HG02642 (cell line): ENCODE data around the gene ENOX1.

Source experiments
- ATAC-seq: cut with Tn5 transposase; IDR thresholded peaks from one replicate; pipeline ENCODE4 v1.9.1; 2021; ENCODE audit warnings: mild to moderate bottlenecking; ENCODE audit not compliant: unreplicated experiment, poor library complexity

The ENOX1 gene

DNA sequence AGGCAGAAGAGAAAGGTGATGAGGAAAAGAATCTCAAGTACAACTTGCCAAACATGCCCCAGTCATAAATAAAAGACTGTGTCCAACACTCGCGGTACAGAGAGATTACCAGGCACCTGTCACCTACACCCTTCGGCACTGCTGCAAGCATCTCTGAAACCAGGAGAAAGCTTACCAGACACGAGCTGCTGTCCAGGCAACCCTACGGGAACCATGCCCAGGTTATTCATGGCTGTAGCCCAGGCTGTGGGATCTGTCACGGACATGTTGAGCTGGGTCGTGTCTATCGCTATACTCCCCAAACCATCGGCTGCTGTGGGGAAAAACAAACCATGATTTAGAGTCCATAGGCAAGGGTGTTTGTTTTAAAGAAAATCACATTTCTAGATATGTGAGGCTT, 375.0 kb downstream of the ENOX1 start:
- no peak for ATAC-seq

DNA sequence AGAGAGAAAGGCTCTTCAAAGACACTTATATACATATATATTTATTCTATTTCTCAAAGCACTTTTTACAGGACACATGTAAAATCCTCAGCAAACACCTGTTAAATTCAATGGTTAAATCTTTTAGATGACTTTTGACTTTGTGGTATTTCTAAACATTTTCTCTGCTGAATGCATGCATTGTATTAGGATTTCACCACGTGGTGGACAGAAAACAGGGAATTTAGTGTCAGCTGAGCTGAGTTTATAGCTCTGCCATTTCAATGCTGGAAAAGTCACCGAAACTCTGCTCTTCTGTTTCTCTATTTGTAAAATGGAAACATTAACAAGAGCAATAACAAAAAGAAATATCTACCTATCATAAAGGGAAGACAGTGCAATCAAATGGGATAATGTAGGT, 375.6 kb downstream of the ENOX1 start:
- ATAC-seq: no peak

- ATAC-seq: no peak
Observed at GRCh38 chr13:43408274-43408673, 378.5 kb downstream of the ENOX1 start.

DNA sequence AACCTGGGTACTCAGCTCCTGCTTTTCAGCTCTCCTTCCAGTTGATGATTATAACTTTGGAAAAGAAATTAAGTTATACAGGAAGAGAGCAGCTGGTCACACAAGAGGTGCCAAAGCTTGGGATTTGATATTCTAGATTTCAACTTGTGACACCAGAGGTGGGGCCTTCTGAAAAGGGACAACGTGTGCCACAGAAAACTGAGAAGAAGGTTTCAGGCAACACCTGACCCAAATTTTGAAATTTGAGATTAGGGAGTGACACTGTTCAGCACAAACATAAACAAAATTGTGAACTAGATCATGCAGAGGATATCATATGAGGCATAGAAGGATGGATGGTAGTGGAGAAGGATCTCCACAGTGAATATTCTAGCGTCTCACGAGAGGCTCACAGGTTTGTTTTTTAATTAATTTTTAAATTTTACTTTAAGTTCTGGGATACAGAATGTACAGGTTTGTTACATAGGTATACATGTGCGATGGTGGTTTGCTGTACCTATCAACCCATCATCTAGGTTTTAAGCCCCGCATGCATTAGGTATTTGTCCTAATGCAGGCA, 379.7 kb downstream of the ENOX1 start:
- no peak for ATAC-seq

DNA sequence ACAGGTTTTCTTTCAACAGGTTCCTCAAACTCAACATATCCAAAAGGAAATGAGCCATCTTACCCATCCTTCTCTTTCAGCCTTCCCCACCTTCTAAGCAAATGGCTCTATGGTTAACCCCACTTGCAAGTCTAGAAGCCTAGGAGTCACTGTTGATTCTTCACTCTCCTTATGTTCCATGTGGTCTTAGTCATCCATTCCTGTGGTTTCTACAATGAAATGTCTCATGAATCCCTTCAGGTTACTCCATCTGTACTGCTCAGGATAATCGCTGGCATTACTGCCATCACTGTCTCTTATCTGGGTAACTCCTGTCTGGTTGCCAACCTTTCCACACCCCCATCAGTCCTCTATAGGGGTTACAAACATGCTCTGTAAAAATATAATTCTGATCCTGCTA, 381.3 kb downstream of the ENOX1 start:
- no peak for ATAC-seq

DNA sequence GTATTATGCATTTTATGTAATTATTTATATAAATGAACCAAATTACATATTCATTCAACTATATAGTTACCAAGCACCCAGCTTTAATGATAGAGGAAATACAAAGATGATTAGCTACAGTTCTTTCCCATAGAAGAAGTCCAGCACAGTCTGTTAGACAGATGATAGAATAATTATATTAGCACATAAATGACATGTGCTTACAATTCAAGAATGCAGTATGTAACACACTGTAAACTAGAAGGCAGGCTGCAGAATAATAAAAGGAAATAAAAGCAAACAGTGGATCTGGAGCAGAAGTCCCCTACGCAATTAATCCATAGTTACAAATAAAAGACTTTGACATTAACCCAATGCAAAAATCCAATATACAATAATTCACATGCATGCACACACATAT, 384.4 kb downstream of the ENOX1 start:
- ATAC-seq: no peak

- no peak for ATAC-seq
Observed at GRCh38 chr13:43401361-43401760, 385.4 kb downstream of the ENOX1 start.

DNA sequence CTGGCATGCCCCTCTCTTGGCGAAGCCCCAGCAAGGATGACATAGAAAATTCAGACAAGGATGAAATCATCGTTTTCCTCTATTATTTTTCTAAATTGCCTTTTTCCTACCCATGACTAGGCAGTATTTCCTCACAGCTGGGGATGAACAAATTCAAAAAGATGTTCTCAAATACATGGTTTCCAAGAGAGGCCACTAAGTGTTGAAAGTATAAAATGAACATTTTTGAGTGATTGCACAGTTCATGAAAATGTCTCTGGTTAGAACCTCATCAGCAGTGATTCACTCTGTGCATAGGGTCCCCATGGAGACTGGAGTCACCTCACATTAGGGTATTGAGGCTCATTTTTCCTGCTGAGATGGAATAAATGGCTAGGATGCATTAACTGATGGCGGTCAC, 389.7 kb downstream of the ENOX1 start:
- no peak for ATAC-seq

DNA sequence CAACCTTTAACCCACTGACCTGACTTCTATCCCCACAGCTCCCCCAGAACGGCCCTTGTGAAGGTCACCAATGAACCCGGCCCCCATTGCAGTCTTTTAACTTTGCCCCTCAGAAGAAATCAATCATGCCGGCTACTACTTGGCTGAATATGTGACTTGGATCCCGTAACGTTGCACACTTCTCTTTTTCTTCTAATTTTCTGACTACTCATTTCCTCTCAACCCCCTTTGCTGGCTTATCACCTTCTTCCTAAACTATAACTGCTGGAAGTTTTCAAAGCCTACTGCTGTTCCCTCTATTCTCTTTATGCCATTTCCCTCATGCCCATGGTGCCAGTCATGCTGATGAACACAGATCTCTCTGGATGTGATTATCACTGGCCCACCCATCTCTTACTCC, 395.7 kb downstream of the ENOX1 start:
- ATAC-seq: peak; percentile 13

DNA sequence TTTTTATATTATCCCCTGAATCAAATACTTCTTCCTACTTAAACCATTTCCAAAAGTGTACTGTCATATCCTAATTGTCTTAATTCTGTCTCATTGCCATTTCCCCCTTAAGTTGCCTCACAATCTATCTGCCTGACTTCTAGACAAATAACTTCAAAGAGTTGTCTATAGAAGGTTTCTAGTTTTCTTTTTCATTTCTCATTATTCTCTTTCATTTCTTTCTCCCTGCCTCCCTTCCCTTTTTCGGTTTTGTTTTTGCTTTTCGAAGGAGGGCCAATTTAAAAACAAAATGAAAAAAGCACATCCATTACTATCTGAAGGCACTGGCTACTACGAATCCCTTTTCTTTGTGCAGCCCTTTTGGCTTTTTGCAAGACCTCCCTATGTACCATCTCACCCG, 396.2 kb downstream of the ENOX1 start:
- peak; percentile 51 for ATAC-seq

- ATAC-seq: peak; percentile 21
Observed at GRCh38 chr13:43389983-43390382, 396.8 kb downstream of the ENOX1 start.

DNA sequence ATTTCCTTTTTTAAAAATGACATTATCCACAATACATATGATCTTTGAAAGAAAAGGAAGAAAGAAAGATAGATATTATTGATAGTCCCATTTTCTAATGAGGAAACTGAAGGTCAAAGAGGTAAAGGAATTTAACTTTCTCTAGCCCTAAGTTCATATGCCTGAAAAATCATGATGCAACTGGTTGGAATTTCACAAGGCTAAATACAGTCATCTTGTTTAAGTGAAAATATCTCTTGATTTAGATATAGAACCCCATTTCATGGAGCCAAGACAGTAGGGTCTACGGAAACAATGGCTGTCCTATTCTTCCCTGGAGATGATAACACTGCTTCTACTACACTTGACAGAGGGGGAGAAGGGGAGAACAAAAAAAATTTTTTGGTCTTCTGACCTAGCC, 397.2 kb downstream of the ENOX1 start:
- ATAC-seq: no peak

- ATAC-seq: peak; percentile 59
Observed at GRCh38 chr13:43388282-43389034, 398.3 kb downstream of the ENOX1 start.

- no peak for ATAC-seq
Observed at GRCh38 chr13:43387880-43388279, 398.9 kb downstream of the ENOX1 start.

- ATAC-seq: no peak
Observed at GRCh38 chr13:43383498-43384165, 403.1 kb downstream of the ENOX1 start.

DNA sequence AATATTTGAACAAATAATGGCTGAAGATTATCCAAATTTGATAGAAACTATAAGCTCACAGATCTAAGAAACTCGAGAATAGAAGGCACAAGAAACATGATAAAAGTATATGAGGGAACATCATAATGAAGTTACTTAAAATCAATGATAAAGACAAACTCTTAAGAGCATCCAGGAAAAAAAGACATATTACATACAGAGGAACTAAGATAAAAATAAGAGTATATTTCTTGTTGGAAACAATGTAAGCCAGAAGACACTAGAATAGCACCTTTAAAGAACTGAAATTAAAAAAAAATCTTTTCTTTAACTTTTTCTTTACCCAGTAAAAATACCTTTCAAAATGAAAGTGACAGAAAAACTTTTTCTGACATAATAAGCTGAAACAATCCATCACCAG, 407.0 kb downstream of the ENOX1 start:
- ATAC-seq: no peak

DNA sequence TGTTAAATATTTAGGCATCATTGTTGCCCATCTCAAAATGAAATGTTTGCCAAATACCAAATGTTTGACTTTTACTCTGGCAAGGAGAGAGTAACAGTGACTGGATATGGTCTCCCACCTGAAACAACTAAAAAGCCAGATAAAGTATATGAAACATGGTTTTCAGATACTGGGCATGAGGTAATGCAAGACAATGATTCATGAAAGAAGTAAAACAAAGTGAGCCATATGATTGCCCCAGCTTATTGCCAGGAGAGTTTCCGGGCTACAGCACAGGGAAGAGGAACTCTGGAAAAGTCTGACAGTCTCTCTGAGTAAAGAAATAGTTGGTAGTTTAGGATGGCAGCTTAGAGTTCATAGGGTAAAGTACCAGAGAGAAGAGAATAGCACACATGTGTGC, 408.8 kb downstream of the ENOX1 start:
- no peak for ATAC-seq

DNA sequence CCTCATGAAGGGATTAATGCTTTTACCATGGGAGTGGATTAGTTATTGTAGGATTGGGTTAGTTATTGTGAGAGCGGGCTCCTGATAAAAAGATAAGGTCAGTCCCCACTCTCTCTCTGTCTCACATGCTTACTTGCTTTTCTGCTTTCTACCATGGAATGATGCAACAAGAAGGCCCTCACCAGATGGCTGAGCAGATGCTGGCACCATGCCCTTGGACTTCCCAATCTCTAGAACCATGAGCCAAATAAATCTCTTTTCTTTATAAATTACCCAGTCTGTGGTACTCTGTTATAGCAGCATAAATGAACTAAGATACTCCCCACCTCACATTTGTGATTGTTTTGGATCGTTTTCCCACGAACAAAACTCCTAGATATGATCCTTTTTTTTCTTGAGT, 409.6 kb downstream of the ENOX1 start:
- ATAC-seq: no peak

- no peak for ATAC-seq
Observed at GRCh38 chr13:43376596-43376995, 410.2 kb downstream of the ENOX1 start.

DNA sequence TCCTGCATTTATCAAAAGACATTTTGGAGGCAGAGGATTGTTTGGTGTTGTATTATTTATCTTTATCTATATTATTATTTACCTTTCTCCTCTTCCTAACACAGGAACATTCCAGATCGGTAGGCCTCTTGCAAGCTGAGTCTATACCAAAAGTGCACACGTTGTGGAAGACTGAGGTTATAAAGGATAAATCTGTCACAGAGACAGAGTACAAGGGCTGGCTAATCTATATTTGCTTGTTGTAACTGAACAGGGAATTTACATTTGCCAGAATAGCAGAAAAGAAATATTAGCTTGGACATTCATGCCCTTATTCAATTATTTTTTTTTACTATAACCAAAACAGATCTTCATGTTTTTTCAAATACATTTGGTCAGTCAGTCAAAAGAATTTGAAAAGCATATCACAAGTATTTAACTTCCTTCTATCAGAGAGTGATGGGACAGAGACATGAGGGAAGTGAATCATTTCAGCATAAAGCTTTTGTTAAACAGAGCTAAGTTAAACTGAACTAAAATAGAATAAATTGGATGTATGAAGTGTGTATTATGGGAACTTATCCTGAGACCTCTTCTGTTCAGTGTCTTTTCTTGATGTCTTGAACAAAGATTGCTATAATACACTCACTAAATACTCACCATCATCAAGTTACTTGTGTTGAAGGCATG, 410.8 kb downstream of the ENOX1 start:
- ATAC-seq: no peak

GRCh38 chr13:43374621-43375020, 412.2 kb downstream of the ENOX1 start:
- ATAC-seq: no peak
